Fibroblast of gingiva (primary cell): ENCODE measurements around the gene OR10R2.

ENCODE experiments used
- DNase-seq: peaks from one replicate; pipeline ENCODE4 v3.0.0-alpha.2; 2011; ENCODE audit warnings: low read depth

The OR10R2 gene

GRCh38 chr1:158527190-158527815, 55.3 kb downstream of the OR10R2 start:
- DNase-seq: peak; percentile 19
